Measurements from ENCODE around the gene BTBD2. TPM values are rescaled to one million over a fixed set of nuclear protein-coding genes. Genes with fewer than 3 reads are reported as not detected.
"Not testable (repeated sequence)": the region's sequence is repeated elsewhere in the genome, so short reads cannot be mapped to it uniquely, and the experiment has no call there.

BTBD2 gene
- total RNA-seq, 2 donors from 2014 or later = 24.6 to 60.8 TPM

DNA sequence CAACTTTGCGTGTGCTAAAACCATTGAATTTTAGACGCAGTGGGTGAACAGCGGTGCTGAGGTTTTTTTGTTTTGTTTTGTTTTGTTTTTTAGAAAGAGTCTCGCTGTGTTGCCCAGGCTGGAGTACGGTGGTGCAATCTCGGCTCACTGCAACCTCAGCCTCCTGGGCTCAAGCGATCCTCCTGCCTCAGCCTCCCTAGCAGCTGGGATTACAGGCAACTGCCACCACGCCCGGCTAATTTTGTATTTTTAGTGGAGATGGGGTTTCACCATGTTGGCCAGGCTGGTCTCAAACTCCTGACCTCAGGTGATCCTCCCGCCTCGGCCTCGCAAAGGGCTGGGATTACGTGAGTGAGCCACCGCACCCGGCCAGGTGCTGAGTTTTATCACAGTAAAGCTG is 18.7 kb upstream of the BTBD2 start:
- peaks cover 0 to 11% of the 10 kb centered on the region in 2 donors for H3K36me3 Mint-ChIP-seq
- not testable (repeated sequence) for DNase-seq (ENCODE audit: low spot score in 2 of 2); ATAC-seq; H3K27ac Mint-ChIP-seq; H3K9me3 Mint-ChIP-seq

DNA sequence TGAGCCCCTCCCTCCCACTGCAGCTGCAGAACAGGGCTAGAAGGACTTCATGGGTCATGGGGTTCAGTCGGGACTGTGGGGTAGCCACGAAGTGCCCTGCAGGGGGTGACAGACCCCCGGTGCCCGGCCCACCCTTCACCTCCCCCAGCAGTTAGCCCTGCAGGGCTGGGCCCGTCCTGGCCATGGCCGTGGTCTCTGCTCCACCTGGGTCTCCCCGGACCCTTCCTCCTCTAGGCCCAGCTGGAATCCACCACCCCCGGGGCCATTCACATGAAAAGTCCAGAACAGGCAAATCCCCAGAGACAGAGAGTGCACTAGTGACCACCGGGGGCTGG is 18.3 kb upstream of the BTBD2 start:
- ATAC-seq = no peak
- no peak for DNase-seq (ENCODE audit: low spot score in 2 of 2)
- no peak overlapping the region for H3K27ac Mint-ChIP-seq
- H3K9me3 Mint-ChIP-seq = peaks cover 0 to 5% of the 10 kb centered on the region in 2 donors
- peaks cover 0 to 7% of the 10 kb centered on the region in 2 donors for H3K36me3 Mint-ChIP-seq

DNA sequence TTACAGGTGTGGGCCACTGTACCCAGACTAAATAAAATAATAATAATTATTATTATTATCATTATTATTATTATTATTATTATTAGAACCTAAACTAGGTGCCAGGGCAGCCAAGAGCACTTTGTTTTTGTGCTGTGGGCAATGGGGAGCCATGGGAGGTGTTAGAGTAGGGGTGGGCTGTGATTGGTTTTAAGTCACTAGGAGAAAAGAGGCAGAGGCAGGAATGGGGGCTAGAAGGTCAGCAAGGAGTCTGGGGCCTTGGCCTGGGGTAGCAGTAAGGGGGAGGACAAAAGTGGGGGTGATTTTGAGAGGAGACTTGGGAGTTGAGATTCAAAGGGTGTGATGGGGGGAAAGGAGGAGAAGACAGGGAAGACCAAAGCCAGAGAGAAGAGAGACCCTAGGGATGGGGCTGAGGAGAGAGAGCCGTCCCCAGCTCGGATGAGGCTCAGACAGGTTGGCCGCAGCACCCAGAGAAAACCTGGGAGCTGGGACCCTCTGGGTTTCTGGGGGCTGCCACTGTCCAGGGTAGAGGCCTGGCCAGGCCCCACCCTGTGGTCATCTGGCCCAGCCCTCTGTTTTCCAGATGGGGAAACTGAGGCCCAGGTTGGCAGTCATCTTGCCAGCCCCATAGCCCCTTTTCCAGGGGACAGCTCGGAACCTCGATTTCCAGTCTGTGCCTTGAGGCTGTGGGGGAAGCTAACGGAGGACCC is 17.8 kb upstream of the BTBD2 start:
- Mint-ChIP-seq H3K27ac (peak overlapping the region in 1 of 2 donors; percentile 92), H3K36me3 (peaks cover 0 to 7% of the 10 kb centered on the region in 2 donors), H3K9me3 (peaks cover 0 to 5% of the 10 kb centered on the region in 2 donors)
- ATAC-seq (no peak), DNase-seq (ENCODE audit: low spot score in 2 of 2) (no peak)

DNA sequence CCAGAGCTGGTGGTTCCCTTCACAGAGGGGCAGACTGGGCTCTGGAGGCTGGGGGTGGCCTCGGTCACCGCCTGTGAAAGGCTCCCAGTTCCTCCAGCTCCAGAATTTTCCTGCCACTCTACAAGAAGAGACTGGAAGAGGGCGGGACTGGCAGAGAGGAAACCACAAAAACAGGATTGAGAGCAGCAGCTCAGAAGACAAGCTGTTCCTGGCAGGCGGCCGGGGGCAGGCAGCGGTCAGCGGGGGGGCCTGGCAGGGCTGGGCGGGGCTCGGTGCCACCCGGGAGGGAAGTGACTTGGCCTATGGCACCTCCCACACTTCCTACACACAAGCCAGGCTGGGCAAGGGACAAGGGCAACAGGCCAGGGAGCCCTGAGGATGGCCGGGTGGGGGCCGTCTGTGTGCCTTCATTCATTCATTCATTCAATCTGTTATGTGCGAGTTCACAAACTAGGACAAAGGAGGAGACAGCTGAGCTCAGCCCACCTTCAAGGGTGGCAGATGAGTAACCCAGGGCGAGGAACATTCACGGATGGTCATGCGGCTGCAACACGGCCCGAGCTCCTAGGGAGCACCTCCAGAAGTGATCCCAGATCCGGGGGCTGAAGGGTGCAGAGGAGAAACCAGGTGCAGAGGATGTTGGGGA is 16.9 kb upstream of the BTBD2 start:
- no peak for DNase-seq (ENCODE audit: low spot score in 2 of 2)
- Mint-ChIP-seq H3K9me3 (peaks cover 0 to 5% of the 10 kb centered on the region in 2 donors), H3K36me3 (peaks cover 0 to 7% of the 10 kb centered on the region in 2 donors), H3K27ac (peak overlapping the region; percentile 92 to 93)
- ATAC-seq = peak; percentile 48 to 76

DNA sequence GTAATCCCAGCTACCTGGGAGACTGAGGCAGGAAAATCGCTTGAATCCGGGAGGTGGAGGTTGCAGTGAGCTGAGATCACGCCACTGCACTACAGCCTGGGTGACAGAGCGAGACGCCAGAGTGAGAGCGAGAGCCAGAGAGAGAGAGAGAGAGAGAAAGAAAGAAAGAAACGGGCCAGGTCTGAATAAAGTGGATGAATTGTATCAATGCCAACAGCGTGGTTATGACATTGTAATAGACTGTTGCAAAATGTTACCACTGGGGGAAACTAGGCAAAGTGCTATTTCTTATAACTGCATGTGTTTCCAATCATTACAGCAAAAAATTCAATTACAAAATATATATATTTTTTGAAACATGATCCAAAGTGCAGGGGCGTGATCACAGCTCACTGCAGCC is 11.8 kb upstream of the BTBD2 start:
- no peak for DNase-seq (ENCODE audit: low spot score in 2 of 2)
- no peak overlapping the region for H3K27ac Mint-ChIP-seq
- peaks cover 0 to 5% of the 10 kb centered on the region in 2 donors for H3K36me3 Mint-ChIP-seq
- no peak for ATAC-seq
- H3K9me3 Mint-ChIP-seq = no peaks in the 10 kb centered on the region

DNA sequence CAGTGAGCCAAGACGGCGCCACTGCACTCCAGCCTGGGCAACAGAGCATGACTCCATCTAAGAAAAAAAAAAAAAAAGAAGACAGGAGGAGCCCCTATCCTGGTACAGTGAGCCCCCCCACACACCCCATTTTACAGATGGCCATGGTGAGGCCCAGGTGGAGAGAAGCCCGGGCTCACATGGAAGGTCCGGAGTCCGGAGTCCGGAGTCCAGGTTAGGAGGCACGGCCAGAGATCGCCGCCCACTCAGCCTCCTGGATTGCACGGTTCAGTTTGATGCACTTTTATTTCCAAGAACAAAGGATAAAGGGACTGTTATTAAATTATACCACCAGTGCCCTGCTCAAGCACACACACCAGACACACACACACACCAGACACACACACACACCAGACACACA is 11.3 kb upstream of the BTBD2 start:
- ATAC-seq = no peak

DNA sequence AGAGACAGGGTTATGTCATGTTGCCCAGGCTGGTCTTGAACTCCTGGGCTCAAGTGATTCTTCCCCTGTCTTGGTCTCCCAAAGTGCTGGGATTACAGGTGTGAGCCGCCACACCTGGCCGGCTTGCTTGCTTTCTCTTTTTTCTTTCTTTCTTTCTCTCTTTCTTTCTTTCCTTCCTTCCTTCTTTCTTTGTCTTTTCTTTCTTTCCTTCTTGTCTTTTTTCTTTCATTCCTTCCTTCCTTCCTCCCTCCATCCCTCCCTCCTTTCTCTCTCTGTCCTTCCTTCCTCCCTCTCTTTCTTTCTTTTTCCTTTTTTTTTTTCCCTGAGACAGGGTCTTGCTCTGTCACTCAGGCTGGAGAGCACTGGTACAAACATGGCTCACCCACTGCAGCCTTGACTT is 6.8 kb upstream of the BTBD2 start:
- Mint-ChIP-seq H3K9me3 (no peaks in the 10 kb centered on the region), H3K36me3 (peaks cover 0 to 5% of the 10 kb centered on the region in 2 donors), H3K27ac (peak overlapping the region in 1 of 2 donors; percentile 25)

More for the DNA sequence above, 11.3 kb upstream of the BTBD2 start:
- Mint-ChIP-seq H3K27ac (no peak overlapping the region), H3K36me3 (peaks cover 0 to 5% of the 10 kb centered on the region in 2 donors), H3K9me3 (no peaks in the 10 kb centered on the region)
- DNase-seq (ENCODE audit: low spot score in 2 of 2) = no peak

DNA sequence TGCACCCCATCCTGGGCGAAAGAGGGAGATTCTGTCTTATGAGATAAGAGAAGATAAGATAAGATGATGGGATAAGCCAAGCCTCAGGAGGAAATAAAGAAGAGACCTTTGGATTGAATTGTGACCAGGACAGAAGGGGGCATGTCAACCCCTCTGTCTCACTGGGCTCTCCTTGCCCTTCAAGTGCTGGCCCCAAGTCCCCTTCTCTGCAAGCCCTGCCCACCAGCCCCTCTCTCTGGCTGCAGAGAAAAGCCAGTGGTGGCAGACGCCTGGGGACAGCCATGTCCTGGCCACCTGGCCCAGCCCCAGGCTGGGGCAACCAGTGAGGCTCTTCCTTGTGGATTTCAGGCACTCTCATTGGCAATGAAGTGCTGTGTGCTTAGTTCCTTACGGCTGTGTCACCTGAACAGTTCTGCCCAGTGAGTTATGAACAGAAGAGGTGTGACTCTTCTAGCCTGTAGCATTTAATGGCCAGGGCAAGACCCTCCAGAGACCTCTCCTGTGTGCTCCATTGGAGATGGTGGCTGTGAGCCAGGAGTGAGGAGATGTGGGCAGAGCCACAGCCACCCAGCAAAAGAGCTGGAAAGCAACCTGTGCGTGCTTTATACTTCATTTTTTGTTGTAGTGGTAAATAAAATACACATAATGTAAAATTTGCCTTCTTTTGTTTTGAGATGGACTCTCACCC is 6.1 kb upstream of the BTBD2 start:
- no peaks in the 10 kb centered on the region for H3K9me3 Mint-ChIP-seq
- H3K27ac Mint-ChIP-seq = peak overlapping the region in 1 of 2 donors; percentile 16
- no peak for DNase-seq (ENCODE audit: low spot score in 2 of 2)
- H3K36me3 Mint-ChIP-seq = peaks cover 0 to 5% of the 10 kb centered on the region in 2 donors
- ATAC-seq = no peak

More for the DNA sequence above, 6.8 kb upstream of the BTBD2 start:
- DNase-seq (ENCODE audit: low spot score in 2 of 2) = no peak
- ATAC-seq = no peak

DNA sequence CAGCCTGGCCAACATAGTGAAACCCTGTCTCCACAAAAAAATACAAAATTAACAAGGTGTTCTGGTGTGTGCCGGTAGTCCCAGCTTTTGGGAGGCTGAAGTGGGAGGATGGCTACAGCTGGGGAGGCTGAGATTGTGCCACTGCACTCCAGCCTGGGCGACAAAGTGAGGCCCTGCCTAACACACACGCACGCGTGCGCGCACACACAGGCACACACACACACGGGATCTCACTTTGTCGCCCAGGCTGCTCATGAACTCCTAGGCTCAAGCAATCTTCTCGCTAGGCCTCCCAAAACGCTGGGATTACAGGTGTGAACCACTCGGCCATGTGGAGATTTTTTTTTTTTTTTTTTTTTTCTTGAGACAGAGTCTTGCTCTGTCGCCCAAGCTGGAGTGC is 3.2 kb upstream of the BTBD2 start:
- DNase-seq (ENCODE audit: low spot score in 2 of 2) = no peak

DNA sequence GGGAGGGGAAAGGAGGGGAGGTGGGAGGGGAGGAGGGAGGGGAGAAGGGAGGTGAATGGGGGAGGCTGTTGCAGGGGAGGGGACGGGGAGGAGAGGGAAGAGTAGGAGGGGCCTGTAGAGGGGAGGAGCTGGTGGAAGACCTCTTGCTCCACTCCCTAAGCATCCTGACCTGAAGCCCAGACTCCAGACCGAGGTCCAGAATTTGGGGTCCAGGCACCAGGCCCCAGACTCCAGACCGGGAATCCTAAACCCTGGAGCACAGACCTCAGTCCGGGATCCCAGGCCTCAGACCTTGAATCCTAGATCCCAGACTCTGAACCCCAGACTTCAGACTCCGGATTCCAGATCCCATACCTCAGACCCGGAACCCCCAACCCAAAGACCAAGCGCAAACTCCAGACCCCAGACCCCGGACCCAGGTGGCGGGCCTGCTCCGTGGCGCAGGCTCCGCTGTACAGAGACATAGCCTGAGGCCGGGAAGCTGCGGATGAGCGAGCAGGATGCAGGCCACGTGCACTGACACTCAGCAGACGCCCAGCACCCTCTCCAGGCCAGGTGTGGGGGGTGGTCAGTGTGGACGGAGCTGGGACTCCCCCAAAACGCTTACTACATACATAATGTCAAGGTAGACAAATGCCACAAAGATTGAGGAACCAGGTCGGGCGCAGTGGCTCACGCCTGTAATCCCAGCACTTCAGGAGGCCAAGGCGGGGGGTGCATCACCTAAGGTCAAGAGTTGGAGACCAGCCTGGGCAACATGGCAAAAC is 710 bp upstream of the BTBD2 start:
- ATAC-seq = peak; percentile 76 to 78
- no peaks in the 10 kb centered on the region for H3K9me3 Mint-ChIP-seq
- no peak overlapping the region for H3K27ac Mint-ChIP-seq
- peaks cover 0 to 10% of the 10 kb centered on the region in 2 donors for H3K36me3 Mint-ChIP-seq
- DNase-seq (ENCODE audit: low spot score in 2 of 2) = peak in 1 of 2 donors; percentile 58

More for the DNA sequence above, 3.2 kb upstream of the BTBD2 start:
- H3K9me3 Mint-ChIP-seq = no peaks in the 10 kb centered on the region
- no peak for ATAC-seq
- H3K27ac Mint-ChIP-seq = no peak overlapping the region
- H3K36me3 Mint-ChIP-seq = no peaks in the 10 kb centered on the region

DNA sequence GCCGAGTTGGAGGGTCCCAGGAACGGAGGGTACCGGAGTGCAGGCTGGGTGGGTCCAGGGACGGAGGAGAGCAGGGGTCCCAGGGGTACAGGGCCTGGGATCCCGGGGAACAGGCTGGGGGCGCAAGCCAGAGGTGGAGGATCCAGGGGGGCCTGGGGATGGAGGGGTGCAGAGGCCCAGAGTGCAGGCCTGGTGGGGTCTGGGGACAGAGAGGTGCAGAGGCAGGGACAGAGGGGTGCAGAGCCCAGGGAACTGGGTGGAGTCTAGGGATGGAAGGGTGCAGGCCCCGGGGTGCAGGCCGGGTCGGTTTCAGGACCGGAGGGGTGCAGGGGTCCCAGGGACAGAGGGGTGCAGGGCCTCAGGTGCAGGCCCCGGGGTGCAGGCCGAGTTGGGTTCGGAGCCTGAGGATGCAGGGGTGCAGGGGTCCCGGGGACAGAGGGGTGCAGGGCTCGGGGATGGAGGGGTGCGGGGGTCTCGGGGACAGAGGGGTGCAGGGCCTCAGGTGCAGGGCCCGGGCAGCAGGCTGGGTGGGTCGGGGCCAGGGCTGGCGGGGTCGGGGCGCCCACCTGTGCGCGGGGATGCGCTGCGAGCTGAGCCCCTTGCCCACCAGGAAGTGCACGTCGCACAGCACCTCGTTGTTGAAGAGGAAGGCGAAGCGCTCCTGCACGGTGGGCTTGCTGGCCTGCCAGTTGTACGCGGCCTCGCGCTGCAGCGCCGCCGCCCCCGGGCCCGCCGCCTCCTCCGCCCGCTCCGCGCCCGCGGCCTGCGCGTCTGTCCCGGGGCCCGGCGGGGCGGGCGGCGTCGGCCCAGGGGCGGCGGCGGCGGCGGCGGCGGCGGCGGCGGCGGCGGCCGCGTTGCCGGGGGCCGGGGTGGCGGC is 545 bp downstream of the BTBD2 start:
- Mint-ChIP-seq H3K27ac (no peak overlapping the region), H3K36me3 (peaks cover 0 to 19% of the 10 kb centered on the region in 2 donors), H3K9me3 (no peaks in the 10 kb centered on the region)
- DNase-seq (ENCODE audit: low spot score in 2 of 2) (peak in 1 of 2 donors; percentile 46), ATAC-seq (peak; percentile 39 to 54)

DNA sequence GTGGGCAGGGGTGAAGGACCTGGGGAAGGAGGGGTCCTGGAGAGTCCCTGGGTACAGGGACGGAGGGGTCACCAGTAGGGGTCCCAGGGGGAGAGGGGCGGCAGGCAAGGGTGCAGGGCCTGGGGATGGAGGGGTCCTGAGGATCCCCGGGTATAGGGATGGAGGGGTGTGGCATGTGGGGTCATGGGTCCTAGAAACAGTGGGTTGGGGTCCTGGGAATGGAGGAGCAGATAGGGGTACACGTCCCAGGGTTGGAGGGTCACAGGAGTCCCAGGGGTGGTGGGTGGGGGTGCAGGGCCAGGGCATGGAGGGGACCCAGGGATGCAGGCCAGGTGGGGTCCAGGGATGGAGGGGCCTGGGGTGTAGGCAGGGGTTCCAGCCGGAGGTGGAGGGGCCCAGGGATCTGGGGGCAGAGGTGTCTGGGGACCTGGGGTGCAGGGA is 1.4 kb downstream of the BTBD2 start:
- H3K27ac Mint-ChIP-seq = no peak overlapping the region

DNA sequence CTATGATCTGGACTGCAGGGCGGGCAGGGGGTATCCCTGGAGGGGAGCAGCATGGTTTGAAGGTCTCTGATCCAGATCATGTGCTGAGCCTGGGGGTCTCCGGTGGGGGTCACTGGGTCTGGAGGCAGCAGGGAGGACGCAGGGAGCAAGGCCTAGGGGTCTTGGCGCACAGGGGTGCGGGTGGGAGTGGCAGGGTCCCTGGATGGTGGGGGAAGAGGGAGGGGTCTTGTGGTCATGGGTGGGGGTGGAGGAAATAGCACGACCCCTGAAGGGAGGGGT is 1.9 kb downstream of the BTBD2 start:
- DNase-seq (ENCODE audit: low spot score in 2 of 2) (no peak), ATAC-seq (no peak)
- no peaks in the 10 kb centered on the region for H3K9me3 Mint-ChIP-seq
- H3K27ac Mint-ChIP-seq = no peak overlapping the region
- peaks cover 0 to 19% of the 10 kb centered on the region in 2 donors for H3K36me3 Mint-ChIP-seq

More for the DNA sequence above, 1.4 kb downstream of the BTBD2 start:
- DNase-seq (ENCODE audit: low spot score in 2 of 2) (no peak), ATAC-seq (no peak)
- Mint-ChIP-seq H3K9me3 (no peaks in the 10 kb centered on the region), H3K36me3 (peaks cover 0 to 19% of the 10 kb centered on the region in 2 donors)

DNA sequence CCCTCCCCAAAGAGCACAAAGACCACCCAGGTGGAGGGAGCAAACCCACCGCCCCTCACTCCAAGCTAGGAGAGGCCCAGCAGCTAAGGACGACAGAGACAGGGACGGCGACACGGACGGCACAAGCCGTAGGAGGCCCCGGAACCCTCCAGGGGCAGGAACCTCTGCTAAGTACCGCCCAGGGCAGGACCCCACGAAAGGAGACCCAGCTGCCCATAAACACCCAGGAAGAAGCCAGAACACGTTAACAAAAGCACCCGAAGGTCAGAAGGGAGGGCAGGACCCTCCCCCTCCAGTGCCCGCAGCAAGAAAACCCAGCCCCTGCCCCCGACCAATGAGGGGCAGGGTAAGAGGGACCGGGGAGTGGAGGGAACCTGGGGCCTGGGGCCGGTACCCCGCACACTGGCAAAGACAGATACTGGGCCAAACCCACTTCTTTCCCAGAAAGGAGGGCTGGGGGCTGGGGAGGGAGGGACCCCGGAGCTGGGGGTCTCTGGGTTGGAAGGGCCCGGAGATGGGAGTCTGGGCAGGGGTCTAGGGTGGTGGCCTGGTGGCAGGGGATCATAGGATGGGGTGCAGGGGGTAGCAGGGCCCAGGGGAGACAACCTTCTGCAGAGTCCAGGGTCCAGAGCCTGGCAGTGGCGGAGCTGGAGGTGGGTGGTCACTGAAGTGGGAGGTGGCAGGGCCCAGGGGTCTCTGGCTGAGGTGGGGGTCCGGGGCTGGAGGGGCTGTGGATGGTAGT is 2.4 kb downstream of the BTBD2 start:
- H3K36me3 Mint-ChIP-seq = peaks cover 0 to 19% of the 10 kb centered on the region in 2 donors
- peak overlapping the region in 1 of 2 donors; percentile 67 for H3K27ac Mint-ChIP-seq
- H3K9me3 Mint-ChIP-seq = no peaks in the 10 kb centered on the region
- no peak for ATAC-seq
- DNase-seq (ENCODE audit: low spot score in 2 of 2) = no peak

DNA sequence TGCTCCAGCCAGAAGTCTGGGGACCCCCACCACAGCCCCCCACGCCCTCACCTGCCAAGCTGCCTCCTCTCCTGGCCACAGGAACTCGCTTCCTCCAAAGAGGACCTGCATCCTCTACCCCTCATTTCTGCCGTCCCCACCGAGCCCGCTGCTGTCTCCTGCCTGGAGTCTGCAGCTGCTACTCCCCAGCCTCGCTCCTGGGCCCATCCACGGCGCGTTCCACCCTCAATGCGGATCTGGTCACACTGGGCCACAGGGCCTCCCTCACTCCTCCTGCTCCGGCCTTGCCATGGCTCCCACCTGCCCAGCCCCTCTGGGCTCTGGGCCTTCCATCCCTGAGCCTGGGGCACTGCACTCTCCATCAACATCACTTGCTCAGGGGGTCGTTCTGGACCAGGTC is 4.3 kb downstream of the BTBD2 start:
- Mint-ChIP-seq H3K9me3 (no peaks in the 10 kb centered on the region), H3K36me3 (peaks cover 0 to 19% of the 10 kb centered on the region in 2 donors), H3K27ac (peak overlapping the region in 1 of 2 donors; percentile 51)
- ATAC-seq (no peak), DNase-seq (ENCODE audit: low spot score in 2 of 2) (no peak)
